ENCODE results near the gene GJC1. TPM values are rescaled to one million over a fixed set of nuclear protein-coding genes. Genes with fewer than 3 reads are reported as not detected.

GJC1 gene
- total and polyA plus RNA-seq, 3 donors from 2014 or later, result 16.9 to 21.0 (median 19.3) TPM

DNA sequence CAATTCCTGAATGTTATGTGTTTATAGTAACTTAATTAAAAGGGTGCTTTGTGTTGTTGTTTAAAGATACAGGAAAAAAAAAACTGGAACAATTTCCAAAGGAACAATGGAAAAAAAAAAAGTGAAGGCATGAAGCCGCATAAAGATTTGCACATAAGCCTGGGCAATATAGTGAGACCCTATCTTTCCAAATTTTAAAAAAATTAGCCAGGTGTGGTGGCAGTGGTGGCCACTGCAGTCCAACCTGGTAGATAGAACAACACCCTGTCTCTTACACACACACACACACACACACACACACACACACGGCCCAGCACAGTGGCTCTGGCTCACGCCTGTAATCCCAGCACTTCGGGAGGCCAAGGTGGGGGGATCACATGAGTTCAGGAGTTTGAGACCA lies 21.9 kb downstream of the GJC1 start:
- 87 to 93% methylated on average over 4 of the region's 4 CpGs for WGBS, 2 donors
- TF ChIP-seq POLR2A (IDR thresholded peaks at IDR 0.05), result no peak
- TF ChIP-seq, protein P1, sequence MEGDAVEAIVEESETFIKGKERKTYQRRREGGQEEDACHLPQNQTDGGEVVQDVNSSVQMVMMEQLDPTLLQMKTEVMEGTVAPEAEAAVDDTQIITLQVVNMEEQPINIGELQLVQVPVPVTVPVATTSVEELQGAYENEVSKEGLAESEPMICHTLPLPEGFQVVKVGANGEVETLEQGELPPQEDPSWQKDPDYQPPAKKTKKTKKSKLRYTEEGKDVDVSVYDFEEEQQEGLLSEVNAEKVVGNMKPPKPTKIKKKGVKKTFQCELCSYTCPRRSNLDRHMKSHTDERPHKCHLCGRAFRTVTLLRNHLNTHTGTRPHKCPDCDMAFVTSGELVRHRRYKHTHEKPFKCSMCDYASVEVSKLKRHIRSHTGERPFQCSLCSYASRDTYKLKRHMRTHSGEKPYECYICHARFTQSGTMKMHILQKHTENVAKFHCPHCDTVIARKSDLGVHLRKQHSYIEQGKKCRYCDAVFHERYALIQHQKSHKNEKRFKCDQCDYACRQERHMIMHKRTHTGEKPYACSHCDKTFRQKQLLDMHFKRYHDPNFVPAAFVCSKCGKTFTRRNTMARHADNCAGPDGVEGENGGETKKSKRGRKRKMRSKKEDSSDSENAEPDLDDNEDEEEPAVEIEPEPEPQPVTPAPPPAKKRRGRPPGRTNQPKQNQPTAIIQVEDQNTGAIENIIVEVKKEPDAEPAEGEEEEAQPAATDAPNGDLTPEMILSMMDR (IDR thresholded peaks at IDR 0.05), result no peak
- Histone ChIP-seq H3K9me3 (no peaks in the 10 kb centered on the region), H3K27me3 (no peaks in the 10 kb centered on the region), H3K36me3 (ENCODE audit: low read depth, missing control alignments) (no peaks in the 10 kb centered on the region), H3K4me1 (no peaks in the 10 kb centered on the region), H3K4me3 (no peak overlapping the region), H3K27ac (no peak overlapping the region)
- intact Hi-C loops (cut with DNase I; ENCODE audit: low total_unique reads), result no loop called here
- DNase-seq, result no peak

DNA sequence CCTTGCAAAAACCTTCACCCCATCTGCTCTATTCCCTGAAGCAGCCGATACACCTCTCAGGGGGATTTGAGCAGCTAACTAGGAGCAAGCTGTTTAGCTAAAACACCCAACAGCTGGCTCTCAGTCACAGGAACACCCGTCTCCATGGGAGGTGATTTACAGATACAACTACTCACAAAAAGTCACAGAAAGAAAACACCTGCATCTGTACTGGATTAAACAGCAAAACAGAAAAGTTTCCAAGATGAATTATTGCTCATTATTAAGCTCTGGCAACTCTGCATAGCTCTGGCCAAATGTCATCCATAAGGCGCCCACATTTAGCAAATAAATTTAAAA lies 22.3 kb downstream of the GJC1 start:
- DNase-seq, result no peak
- TF ChIP-seq, protein P1 (IDR thresholded peaks at IDR 0.05), result no peak
- TF ChIP-seq POLR2A (IDR thresholded peaks at IDR 0.05), result no peak
- intact Hi-C loops (cut with DNase I; ENCODE audit: low total_unique reads), result no loop called here
- no peak overlapping the region for H3K27ac ChIP-seq
- WGBS, 2 donors, result 59 to 61% methylated on average over 3 of the region's 3 CpGs
- no peaks in the 10 kb centered on the region for H3K36me3 ChIP-seq (ENCODE audit: low read depth, missing control alignments)
- no peak overlapping the region for H3K4me3 ChIP-seq
- H3K4me1 ChIP-seq, result no peaks in the 10 kb centered on the region
- no peaks in the 10 kb centered on the region for H3K27me3 ChIP-seq
- H3K9me3 ChIP-seq, result no peaks in the 10 kb centered on the region

DNA sequence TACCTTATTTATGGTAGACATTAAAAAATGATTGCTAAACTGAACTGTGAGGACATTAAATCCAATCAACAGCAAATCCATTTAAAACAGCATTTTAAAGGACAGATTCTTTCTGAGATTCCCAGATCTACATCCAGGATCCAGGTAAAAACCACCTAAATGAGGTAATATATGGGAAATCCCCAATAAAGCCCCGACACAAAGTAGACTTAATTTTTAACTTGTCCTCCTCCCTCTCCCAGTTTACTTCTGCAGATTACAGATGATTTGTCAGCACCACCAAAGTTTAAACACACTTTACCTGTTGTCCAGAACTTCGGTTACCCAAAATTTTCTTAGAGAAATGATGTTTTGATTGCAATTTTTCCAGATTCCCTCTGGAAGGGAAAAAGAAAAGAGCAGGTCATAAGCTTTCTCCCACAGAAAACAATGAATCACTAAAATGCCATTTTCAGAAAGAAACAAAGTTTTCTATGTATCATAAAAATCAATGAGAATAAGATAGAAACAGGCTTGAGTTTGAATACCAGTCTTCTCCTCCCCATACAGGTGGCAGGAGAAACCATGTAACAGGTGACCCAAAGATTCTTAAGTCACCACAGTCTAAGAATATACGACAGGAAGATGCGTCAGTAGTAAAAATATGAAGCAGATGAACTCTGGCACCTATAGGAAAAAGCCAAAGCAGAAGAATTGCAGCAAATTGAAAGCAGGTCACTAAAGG lies 22.8 kb downstream of the GJC1 start:
- Histone ChIP-seq H3K27me3 (no peaks in the 10 kb centered on the region), H3K4me1 (no peaks in the 10 kb centered on the region), H3K9me3 (no peaks in the 10 kb centered on the region), H3K36me3 (ENCODE audit: low read depth, missing control alignments) (no peaks in the 10 kb centered on the region), H3K27ac (no peak overlapping the region), H3K4me3 (no peak overlapping the region)
- WGBS, 2 donors, result 79 to 86% methylated on average over 4 of the region's 4 CpGs
- no peak for TF ChIP-seq POLR2A (IDR thresholded peaks at IDR 0.05)
- TF ChIP-seq, protein P1 (IDR thresholded peaks at IDR 0.05), result no peak
- DNase-seq, result no peak
- intact Hi-C loops (cut with DNase I; ENCODE audit: low total_unique reads), result no loop called here

DNA sequence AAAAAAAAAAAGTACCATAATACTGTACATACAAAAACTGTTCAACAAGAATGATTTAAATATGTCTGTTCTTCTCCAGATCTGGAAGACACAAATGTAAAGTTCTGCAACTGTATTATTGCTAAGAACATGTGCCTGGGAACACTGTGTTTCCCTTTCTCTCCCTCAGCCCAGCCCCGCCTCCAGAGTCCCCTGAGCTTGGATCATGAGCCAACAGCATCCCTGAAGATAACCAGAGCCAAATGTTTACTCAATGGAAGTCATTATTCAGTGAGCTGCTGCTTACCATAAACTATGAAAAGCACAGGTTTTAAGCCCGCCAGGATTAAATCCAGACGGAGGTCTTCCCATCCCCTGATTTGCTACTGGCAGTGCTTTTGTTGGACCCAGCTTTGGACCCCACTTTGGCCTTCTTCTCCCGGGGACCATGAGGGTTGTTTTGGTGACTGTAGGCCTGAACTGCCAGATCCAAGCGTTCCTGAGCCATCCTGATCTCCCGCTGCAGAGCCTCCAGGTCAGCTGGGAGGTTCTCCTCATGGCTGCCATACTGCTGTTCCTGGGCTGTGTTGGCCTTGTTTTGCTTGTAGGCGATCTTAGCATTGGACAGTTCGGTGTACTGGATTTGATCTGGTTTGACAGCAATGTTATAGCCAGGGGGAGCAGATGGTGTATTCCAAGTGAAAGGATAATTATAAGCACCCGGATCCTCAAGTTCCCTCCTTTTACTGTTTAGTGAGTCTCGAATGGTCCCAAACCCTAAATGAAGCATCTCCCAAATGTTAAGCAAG lies 25.6 kb downstream of the GJC1 start:
- Histone ChIP-seq H3K9me3 (no peaks in the 10 kb centered on the region), H3K36me3 (ENCODE audit: low read depth, missing control alignments) (no peaks in the 10 kb centered on the region), H3K27me3 (no peaks in the 10 kb centered on the region), H3K4me3 (no peak overlapping the region), H3K27ac (no peak overlapping the region), H3K4me1 (no peaks in the 10 kb centered on the region)
- 65 to 74% methylated on average over 10 of the region's 10 CpGs for WGBS, 2 donors
- intact Hi-C loops (cut with DNase I; ENCODE audit: low total_unique reads), result no loop called here
- DNase-seq, result peak; percentile 43
- TF ChIP-seq, protein P1 (IDR thresholded peaks at IDR 0.05), result no peak
- no peak for TF ChIP-seq POLR2A (IDR thresholded peaks at IDR 0.05)

Data from testis (tissue), 3 donors.